HL-60 (cell line): Measurements from ENCODE around the gene COG8.

Experiments
- DNase-seq, 2 experiments: peaks; one replicate each; pipeline ENCODE4 v3.0.0-alpha.2; 2010 to 2020; ENCODE audit warnings: low read depth in 1 of 2, low spot score in 1 of 2
- H3K27ac ChIP-seq: fragments of 250-450 bp; sonication (Bioruptor Pico); replicated peaks from 2 replicates; pipeline ENCODE4 v1.5.1; 2020; ENCODE audit warnings: mild to moderate bottlenecking, moderate library complexity
- H3K27me3 ChIP-seq: fragments of 250-450 bp; sonication (Bioruptor Pico); 2 replicates; pipeline ENCODE4 v1.5.1; 2021; ENCODE audit warnings: mild to moderate bottlenecking, moderate library complexity; ENCODE audit not compliant: insufficient read depth, poor library complexity, severe bottlenecking
- H3K4me3 ChIP-seq: replicated peaks from 2 replicates; pipeline ENCODE4 v1.5.1; 2011; ENCODE audit warnings: mild to moderate bottlenecking, control low read depth, low read length; ENCODE audit not compliant: insufficient read depth
- GABPA ChIP-seq: IDR thresholded peaks from 2 replicates; pipeline ENCODE4 v1.6.1; 2012; ENCODE audit warnings: low read depth
- POLR2AphosphoS5 ChIP-seq: IDR thresholded peaks from 2 replicates; pipeline ENCODE4 v1.6.1; 2012; ENCODE audit warnings: low read depth
- SPI1 ChIP-seq: IDR thresholded peaks from 2 replicates; pipeline ENCODE4 v1.6.1; 2012; ENCODE audit warnings: low read depth, mild to moderate bottlenecking, borderline replicate concordance
- TF ChIP-seq, protein P1 (sequence below): IDR thresholded peaks from 2 replicates; pipeline ENCODE4 v1.6.1; 2012; ENCODE audit warnings: low read depth; ENCODE audit not compliant: insufficient replicate concordance
- TF ChIP-seq, protein P2 (sequence below): IDR thresholded peaks from one replicate; pipeline ENCODE4 v1.5.1; 2011; ENCODE audit warnings: low read length, control low read depth, inconsistent platforms; ENCODE audit not compliant: insufficient read depth

The COG8 gene

DNA sequence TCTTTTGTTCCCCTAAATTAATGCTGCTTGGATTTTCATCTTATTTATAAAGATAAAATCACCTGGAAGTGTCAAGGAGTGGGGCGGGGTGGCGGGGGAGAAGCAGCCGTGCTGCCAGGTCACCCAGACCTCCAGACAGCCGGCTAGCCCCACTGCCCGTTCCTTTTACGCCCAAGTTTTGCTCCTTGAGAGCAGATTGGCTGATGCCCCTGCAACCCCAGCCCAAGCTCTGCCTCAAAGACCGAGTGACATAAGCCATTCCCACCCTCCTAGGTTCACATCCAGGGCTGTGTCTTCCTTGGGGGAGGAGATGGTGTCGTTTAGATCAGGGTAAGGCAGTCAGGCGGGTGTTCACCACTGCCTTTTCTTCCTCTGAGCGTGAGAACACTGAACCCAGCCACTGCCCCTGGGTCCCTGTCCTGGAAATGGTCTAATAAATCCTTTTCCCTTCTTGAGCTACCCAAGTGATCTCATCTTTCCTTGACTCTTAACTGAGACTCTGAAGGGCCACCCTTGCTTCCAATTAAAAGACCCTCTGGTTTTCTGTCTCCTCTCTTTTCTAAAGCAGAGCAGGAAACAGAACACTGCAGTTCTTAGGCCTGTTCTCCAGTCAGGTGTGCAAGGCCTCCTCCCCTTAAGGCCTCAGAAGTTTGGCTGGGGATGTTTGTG, 14.6 kb downstream of the COG8 start:
- Histone ChIP-seq H3K4me3 (no peak overlapping the region), H3K27ac (no peak overlapping the region), H3K27me3 (no peaks in the 10 kb centered on the region)
- TF ChIP-seq, protein P1, sequence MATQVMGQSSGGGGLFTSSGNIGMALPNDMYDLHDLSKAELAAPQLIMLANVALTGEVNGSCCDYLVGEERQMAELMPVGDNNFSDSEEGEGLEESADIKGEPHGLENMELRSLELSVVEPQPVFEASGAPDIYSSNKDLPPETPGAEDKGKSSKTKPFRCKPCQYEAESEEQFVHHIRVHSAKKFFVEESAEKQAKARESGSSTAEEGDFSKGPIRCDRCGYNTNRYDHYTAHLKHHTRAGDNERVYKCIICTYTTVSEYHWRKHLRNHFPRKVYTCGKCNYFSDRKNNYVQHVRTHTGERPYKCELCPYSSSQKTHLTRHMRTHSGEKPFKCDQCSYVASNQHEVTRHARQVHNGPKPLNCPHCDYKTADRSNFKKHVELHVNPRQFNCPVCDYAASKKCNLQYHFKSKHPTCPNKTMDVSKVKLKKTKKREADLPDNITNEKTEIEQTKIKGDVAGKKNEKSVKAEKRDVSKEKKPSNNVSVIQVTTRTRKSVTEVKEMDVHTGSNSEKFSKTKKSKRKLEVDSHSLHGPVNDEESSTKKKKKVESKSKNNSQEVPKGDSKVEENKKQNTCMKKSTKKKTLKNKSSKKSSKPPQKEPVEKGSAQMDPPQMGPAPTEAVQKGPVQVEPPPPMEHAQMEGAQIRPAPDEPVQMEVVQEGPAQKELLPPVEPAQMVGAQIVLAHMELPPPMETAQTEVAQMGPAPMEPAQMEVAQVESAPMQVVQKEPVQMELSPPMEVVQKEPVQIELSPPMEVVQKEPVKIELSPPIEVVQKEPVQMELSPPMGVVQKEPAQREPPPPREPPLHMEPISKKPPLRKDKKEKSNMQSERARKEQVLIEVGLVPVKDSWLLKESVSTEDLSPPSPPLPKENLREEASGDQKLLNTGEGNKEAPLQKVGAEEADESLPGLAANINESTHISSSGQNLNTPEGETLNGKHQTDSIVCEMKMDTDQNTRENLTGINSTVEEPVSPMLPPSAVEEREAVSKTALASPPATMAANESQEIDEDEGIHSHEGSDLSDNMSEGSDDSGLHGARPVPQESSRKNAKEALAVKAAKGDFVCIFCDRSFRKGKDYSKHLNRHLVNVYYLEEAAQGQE: no peak
- TF ChIP-seq GABPA: no peak
- TF ChIP-seq POLR2AphosphoS5: no peak
- no peak for TF ChIP-seq SPI1
- TF ChIP-seq, protein P2, sequence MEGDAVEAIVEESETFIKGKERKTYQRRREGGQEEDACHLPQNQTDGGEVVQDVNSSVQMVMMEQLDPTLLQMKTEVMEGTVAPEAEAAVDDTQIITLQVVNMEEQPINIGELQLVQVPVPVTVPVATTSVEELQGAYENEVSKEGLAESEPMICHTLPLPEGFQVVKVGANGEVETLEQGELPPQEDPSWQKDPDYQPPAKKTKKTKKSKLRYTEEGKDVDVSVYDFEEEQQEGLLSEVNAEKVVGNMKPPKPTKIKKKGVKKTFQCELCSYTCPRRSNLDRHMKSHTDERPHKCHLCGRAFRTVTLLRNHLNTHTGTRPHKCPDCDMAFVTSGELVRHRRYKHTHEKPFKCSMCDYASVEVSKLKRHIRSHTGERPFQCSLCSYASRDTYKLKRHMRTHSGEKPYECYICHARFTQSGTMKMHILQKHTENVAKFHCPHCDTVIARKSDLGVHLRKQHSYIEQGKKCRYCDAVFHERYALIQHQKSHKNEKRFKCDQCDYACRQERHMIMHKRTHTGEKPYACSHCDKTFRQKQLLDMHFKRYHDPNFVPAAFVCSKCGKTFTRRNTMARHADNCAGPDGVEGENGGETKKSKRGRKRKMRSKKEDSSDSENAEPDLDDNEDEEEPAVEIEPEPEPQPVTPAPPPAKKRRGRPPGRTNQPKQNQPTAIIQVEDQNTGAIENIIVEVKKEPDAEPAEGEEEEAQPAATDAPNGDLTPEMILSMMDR: no peak
- no peak for DNase-seq

DNA sequence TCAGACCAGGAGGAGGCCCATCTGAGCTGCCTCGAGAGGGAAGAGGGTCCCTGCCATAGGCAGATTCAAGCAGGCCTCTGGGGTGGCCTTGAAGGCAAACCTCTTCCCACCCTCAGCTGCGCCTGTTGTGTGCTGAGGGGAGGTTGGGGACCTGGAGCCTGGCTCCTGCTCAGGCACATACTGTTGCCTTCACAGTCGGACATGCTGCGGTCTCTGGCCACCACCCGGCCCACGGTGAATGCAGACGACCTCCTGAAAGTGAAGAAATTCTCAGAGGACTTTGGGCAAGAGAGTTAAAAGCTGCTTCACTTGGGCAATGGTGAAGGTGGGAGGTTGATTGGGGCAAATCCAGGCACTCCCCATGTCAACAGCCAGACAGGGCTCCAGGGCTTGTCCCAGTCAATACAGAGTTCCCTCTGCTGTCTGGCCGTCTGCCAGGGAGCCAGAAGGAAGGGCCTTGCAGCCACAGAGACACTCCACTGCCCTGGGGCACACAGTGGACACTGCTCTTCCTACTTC, 15.3 kb downstream of the COG8 start:
- Histone ChIP-seq H3K27ac (no peak overlapping the region), H3K27me3 (no peaks in the 10 kb centered on the region), H3K4me3 (no peak overlapping the region)
- TF ChIP-seq, protein P2: no peak
- TF ChIP-seq, protein P1: no peak
- TF ChIP-seq POLR2AphosphoS5: no peak
- no peak for TF ChIP-seq SPI1
- no peak for TF ChIP-seq GABPA
- DNase-seq: peak in 1 of 2 experiments; percentile 44

DNA sequence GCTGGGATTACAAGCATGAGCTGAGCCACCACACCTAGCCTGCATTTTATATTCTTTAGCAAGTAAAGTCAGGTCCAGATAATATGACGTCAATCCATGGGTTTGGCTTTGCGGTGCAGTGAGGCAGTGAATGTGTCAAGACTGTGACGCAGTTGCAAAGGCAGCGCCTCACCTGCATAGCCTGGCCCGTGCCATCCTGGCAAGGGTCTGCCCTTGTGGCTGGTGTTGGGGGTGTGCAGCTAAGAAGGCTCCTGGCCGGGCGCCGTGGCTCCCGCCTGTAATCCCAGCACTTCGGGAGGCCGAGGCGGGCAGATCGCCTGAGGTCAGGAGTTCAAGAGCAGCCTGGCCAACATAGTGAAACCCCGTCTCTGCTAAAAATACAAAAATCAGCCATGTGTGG, 15.9 kb downstream of the COG8 start:
- Histone ChIP-seq H3K27me3 (no peaks in the 10 kb centered on the region), H3K27ac (no peak overlapping the region), H3K4me3 (no peak overlapping the region)
- no peak for DNase-seq
- TF ChIP-seq POLR2AphosphoS5 (no peak), GABPA (no peak), SPI1 (no peak)
- TF ChIP-seq, protein P1: no peak
- TF ChIP-seq, protein P2: no peak
